ENCODE results near the gene DMXL2.
A peak's percentile ranks its signal among the peaks of the same experiment; 100 is the strongest.
"Not testable (repeated sequence)": the region's sequence is repeated elsewhere in the genome, so short reads cannot be mapped to it uniquely, and the experiment has no call there.

DMXL2 gene

GRCh38 chr15:51622604-51623370, at the start of gene DMXL2:
Gene DMXL2, minus strand, starts transcription at chr15:51622771. Its CDS starts 226 bp downstream, at chr15:51622545.
- peak; percentile 45 for DNase-seq (ENCODE audit: low spot score)

GRCh38 chr15:51672155-51672687, 49.6 kb upstream of the DMXL2 start:
- DNase-seq (ENCODE audit: low spot score): no peak

- DNase-seq (ENCODE audit: low spot score): no peak
Observed at GRCh38 chr15:51669381-51669780, 46.8 kb upstream of the DMXL2 start.

GRCh38 chr15:51668446-51668845, 45.9 kb upstream of the DMXL2 start:
- no peak for DNase-seq (ENCODE audit: low spot score)

GRCh38 chr15:51667478-51667877, 44.9 kb upstream of the DMXL2 start:
- DNase-seq (ENCODE audit: low spot score): no peak

GRCh38 chr15:51661072-51661471, 38.5 kb upstream of the DMXL2 start:
- DNase-seq (ENCODE audit: low spot score): no peak

GRCh38 chr15:51658664-51659063, 36.1 kb upstream of the DMXL2 start:
- DNase-seq (ENCODE audit: low spot score): no peak

GRCh38 chr15:51655401-51656057, 33.0 kb upstream of the DMXL2 start:
- not testable (repeated sequence) for DNase-seq (ENCODE audit: low spot score)

GRCh38 chr15:51652084-51652668, 29.6 kb upstream of the DMXL2 start:
- DNase-seq (ENCODE audit: low spot score): no peak

GRCh38 chr15:51649659-51650521, 27.3 kb upstream of the DMXL2 start:
- peak; percentile 70 for DNase-seq (ENCODE audit: low spot score)

GRCh38 chr15:51648643-51649042, 26.1 kb upstream of the DMXL2 start:
- DNase-seq (ENCODE audit: low spot score): not testable (repeated sequence)

GRCh38 chr15:51648101-51648500, 25.5 kb upstream of the DMXL2 start:
- not testable (repeated sequence) for DNase-seq (ENCODE audit: low spot score)

GRCh38 chr15:51647128-51647562, 24.6 kb upstream of the DMXL2 start:
- no peak for DNase-seq (ENCODE audit: low spot score)

- DNase-seq (ENCODE audit: low spot score): no peak
Observed at GRCh38 chr15:51642696-51643095, 20.1 kb upstream of the DMXL2 start.

- no peak for DNase-seq (ENCODE audit: low spot score)
Observed at GRCh38 chr15:51641490-51642130, 19.0 kb upstream of the DMXL2 start.

- DNase-seq (ENCODE audit: low spot score): no peak
Observed at GRCh38 chr15:51634591-51635198, 12.1 kb upstream of the DMXL2 start.

- DNase-seq (ENCODE audit: low spot score): no peak
Observed at GRCh38 chr15:51629612-51630011, 7.0 kb upstream of the DMXL2 start.

GRCh38 chr15:51625236-51625635, 2.7 kb upstream of the DMXL2 start:
- DNase-seq (ENCODE audit: low spot score): no peak

- DNase-seq (ENCODE audit: low spot score): no peak
Observed at GRCh38 chr15:51624022-51624421, 1.5 kb upstream of the DMXL2 start.

GRCh38 chr15:51623386-51623938, 891 bp upstream of the DMXL2 start:
- no peak for DNase-seq (ENCODE audit: low spot score)

All from CD4-positive, alpha-beta T cell treated with Interleukin-6 at 100 ng/mL for 8 hours (primary cell).